ENCODE measurements around the gene SLC12A9. TPM values are rescaled to one million over a fixed set of nuclear protein-coding genes. Genes with fewer than 3 reads are reported as not detected.

Gene SLC12A9
- total and polyA plus RNA-seq, 2 of the 8 experiments (the other 6 are each of a cell fraction or from before 2014, with no cell fraction given) = 31.4 to 40.1 TPM

DNA sequence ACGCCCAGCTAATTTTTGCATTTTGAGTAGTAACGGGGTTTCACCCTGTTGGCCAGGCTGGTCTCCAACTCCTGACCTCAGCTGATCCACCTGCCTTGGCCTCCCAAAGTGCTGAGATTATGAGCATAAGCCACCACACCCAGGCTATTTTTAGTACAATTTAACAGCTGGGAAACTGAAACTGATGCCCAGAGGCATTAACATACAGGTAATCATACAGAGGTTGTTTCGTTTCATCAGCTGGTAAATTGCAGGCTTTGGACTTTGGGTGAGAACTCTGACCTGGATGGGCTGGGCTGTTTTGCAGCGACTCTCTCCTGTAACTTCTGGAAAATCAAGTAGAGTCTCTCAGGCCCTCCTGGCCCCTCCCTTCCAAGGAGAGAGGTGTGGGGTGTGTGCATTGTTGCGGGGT, 49.4 kb downstream of the SLC12A9 start:
- Histone ChIP-seq H3K36me3 (ENCODE audit: control insufficient read depth in 2 of 4, insufficient read depth in 4 of 4, low read length in 3 of 4) (no peaks in the 10 kb centered on the region), H3K79me1 (ENCODE audit: low read depth, low read length) (no peaks in the 10 kb centered on the region), H3K9me3 (ENCODE audit: insufficient read depth in 2 of 2, low read depth in 1 of 2, low read length in 1 of 2) (no peaks in the 10 kb centered on the region), H2AFZ (ENCODE audit: low read length) (no peak overlapping the region), H3K4me2 (ENCODE audit: insufficient read depth in 1 of 2, low read depth in 2 of 2, low read length in 2 of 2) (no peak overlapping the region), H2AK5ac (ENCODE audit: low read depth, low read length) (no peak overlapping the region), H2BK20ac (ENCODE audit: low read length) (no peak overlapping the region), H3K14ac (ENCODE audit: insufficient read length) (no peak overlapping the region), H3K18ac (ENCODE audit: extremely low read depth, low read length) (no peak overlapping the region), H3K79me2 (ENCODE audit: control insufficient read depth in 1 of 2, insufficient read depth in 2 of 2, low read length in 2 of 2) (no peaks in the 10 kb centered on the region), H4K20me1 (replicated peaks in 1 of 2; ENCODE audit: control insufficient read depth in 1 of 2, insufficient read depth in 2 of 2, low read length in 2 of 2) (no peaks in the 10 kb centered on the region), H4K5ac (ENCODE audit: insufficient read length, low read depth, low read length) (no peak overlapping the region), H3K4me3 (ENCODE audit: extremely low read depth in 1 of 4, insufficient read depth in 2 of 4, low read depth in 3 of 4, low read length in 4 of 4) (no peak overlapping the region), H3K56ac (replicated peaks; ENCODE audit: insufficient read length, low read depth, low read length) (no peak overlapping the region), H2BK5ac (ENCODE audit: low read depth, low read length) (no peak overlapping the region), H3K23me2 (ENCODE audit: low read depth, low read length) (no peaks in the 10 kb centered on the region), H3K4me1 (replicated peaks in 1 of 4; ENCODE audit: control insufficient read depth in 3 of 4, insufficient read depth in 4 of 4, low read length in 3 of 4) (peaks cover 0 to 2% (median 0%) of the 10 kb centered on the region in 4 experiments; a peak in 2 of 7 replicates), H4K91ac (replicated peaks; ENCODE audit: insufficient read length, low read length) (no peak overlapping the region), H2BK120ac (replicated peaks; ENCODE audit: low read depth, low read length) (no peak overlapping the region), H3K27me3 (replicated peaks in 1 of 4; ENCODE audit: control insufficient read depth in 3 of 4, extremely low read depth in 1 of 4, insufficient read depth in 3 of 4, low read length in 3 of 4) (peaks cover 0 to 5% (median 2%) of the 10 kb centered on the region in 4 experiments; a peak in 3 of 7 replicates), H4K8ac (ENCODE audit: extremely low read depth, insufficient read depth, low read length) (no peak overlapping the region), H3K4ac (replicated peaks; ENCODE audit: insufficient read length, low read depth, low read length) (no peak overlapping the region), H2BK15ac (ENCODE audit: low read length) (no peak overlapping the region), H3K23ac (ENCODE audit: insufficient read length) (no peak overlapping the region), H3K9ac (replicated peaks in 1 of 4; ENCODE audit: extremely low read depth in 1 of 4, low read depth in 3 of 4, low read length in 3 of 4) (no peak overlapping the region), H2BK12ac (ENCODE audit: low read depth, low read length) (no peak overlapping the region), H3K27ac (ENCODE audit: low read depth, low read length) (no peak overlapping the region)
- 76% methylated on average over 5 of the region's 5 CpGs; no CpG with 5 or more reads in 1 of the 2 experiments for WGBS, 2 experiments (ENCODE audit: extremely low coverage in 1 of 2, insufficient coverage in 1 of 2, insufficient read length in 1 of 2, insufficient replicate concordance in 2 of 2, low coverage in 1 of 2, low lambda C conversion rate in 2 of 2, missing lambda C conversion rate in 1 of 2)
- POLR2A ChIA-PET (ENCODE audit: partially characterized antibody) = no interaction called here
- no peak for DNase-seq (ENCODE audit: low read depth in 1 of 2, low spot score in 2 of 2)
- CTCF ChIA-PET (ENCODE audit: partially characterized antibody) = interaction anchor here (0.6 to 3.0 kb wide), 5 partner anchors 14 to 175 kb away, joined by 3 to 13 read pairs (median 4); no protein-coding TSS in a partner anchor
- FAIRE-seq = no peak
- TF ChIP-seq TAF7 (optimal IDR thresholded peaks at IDR 0.05; ENCODE audit: borderline replicate concordance, low read depth, low read length) (no peak), CHD1 (IDR thresholded peaks at IDR 0.05; ENCODE audit: low read depth, low read length) (no peak), NANOG (IDR thresholded peaks at IDR 0.05; ENCODE audit: insufficient read depth, low read depth, low read length, poor library complexity, severe bottlenecking) (no peak), RNF2 (IDR thresholded peaks at IDR 0.05; ENCODE audit: borderline replicate concordance, low read depth, low read length, missing control alignments, poor library complexity, severe bottlenecking) (no peak), CBX8 (IDR thresholded peaks at IDR 0.05; ENCODE audit: borderline replicate concordance, low read depth, low read length) (no peak), CTBP2 (IDR thresholded peaks at IDR 0.05; ENCODE audit: borderline replicate concordance, insufficient read depth, insufficient read length, low read length) (no peak), CHD2 (IDR thresholded peaks at IDR 0.05; ENCODE audit: low read length) (no peak), TBP (IDR thresholded peaks at IDR 0.05; ENCODE audit: low read depth, low read length) (no peak), EP300 (IDR thresholded peaks at IDR 0.05; ENCODE audit: borderline replicate concordance in 1 of 2, low read depth in 2 of 2, low read length in 2 of 2) (no peak), HDAC2 (IDR thresholded peaks at IDR 0.05; ENCODE audit: borderline replicate concordance in 1 of 2, low read depth in 2 of 2, low read length in 2 of 2) (no peak), TCF12 (IDR thresholded peaks at IDR 0.05; ENCODE audit: low read depth, low read length) (no peak)
- TF ChIP-seq, protein P1, sequence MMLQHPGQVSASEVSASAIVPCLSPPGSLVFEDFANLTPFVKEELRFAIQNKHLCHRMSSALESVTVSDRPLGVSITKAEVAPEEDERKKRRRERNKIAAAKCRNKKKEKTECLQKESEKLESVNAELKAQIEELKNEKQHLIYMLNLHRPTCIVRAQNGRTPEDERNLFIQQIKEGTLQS (IDR thresholded peaks at IDR 0.05; ENCODE audit: insufficient read depth, low read depth, low read length) = no peak
